ENCODE measurements around the gene TTYH3. TPM values are rescaled to one million over a fixed set of nuclear protein-coding genes. Genes with fewer than 3 reads are reported as not detected.

Gene TTYH3
- total and polyA plus RNA-seq, 9 donors: 5.6 to 34.4 (median 22.0) TPM

DNA sequence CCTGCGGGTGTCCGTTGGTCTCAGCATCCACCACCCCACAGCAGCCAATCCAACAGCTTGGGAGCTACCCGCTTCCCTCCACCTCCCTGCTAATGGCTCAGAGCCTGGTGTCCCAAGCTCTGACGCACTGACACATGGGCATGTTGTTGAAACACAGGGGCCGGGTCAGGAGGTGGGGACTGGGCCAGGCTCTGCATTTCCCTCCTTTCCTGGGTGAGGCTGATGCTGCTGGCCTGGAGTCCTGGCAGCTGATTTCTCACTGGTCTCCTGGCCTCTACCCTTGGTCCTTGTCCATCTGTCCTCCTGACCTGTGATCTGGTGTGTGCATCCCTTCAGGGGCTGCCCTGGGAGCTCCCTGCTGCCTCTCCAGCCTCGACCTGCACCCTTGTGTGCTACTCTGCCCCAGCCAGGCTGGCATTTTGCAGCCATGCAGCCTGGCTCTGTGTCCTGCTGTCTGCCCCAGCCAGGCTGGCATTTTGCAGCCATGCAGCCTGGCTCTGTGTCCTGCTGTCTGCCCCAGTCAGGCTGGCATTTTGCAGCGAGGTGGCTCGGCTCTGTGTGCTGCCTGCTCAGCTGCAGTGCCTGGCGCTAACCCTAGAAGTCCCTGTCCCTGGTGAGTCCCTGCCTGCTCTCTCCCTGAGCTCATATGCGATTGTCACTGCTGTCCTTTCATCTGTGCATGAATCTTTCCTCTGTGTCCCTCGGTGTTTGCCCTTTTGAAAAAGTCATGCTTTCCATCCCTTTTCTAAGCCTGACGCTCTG is 70.2 kb downstream of the TTYH3 start:
- H3K36me3 ChIP-seq: no peaks in the 10 kb centered on the region
- no peaks in the 10 kb centered on the region for H3K4me1 ChIP-seq (ENCODE audit: insufficient read depth)
- 53 to 67% (median 56%) methylated on average over 12 of the region's 12 CpGs for WGBS, 3 donors
- H3K4me3 ChIP-seq: no peak overlapping the region
- H3K27me3 ChIP-seq: no peaks in the 10 kb centered on the region
- intact Hi-C loops (cut with DNase I): no loop called here
- H3K9me3 ChIP-seq: no peaks in the 10 kb centered on the region
- no peak overlapping the region for H3K27ac ChIP-seq
- TF ChIP-seq EP300 (IDR thresholded peaks at IDR 0.05): no peak
- no peak for TF ChIP-seq POLR2A (IDR thresholded peaks at IDR 0.05)
- TF ChIP-seq, protein P1, sequence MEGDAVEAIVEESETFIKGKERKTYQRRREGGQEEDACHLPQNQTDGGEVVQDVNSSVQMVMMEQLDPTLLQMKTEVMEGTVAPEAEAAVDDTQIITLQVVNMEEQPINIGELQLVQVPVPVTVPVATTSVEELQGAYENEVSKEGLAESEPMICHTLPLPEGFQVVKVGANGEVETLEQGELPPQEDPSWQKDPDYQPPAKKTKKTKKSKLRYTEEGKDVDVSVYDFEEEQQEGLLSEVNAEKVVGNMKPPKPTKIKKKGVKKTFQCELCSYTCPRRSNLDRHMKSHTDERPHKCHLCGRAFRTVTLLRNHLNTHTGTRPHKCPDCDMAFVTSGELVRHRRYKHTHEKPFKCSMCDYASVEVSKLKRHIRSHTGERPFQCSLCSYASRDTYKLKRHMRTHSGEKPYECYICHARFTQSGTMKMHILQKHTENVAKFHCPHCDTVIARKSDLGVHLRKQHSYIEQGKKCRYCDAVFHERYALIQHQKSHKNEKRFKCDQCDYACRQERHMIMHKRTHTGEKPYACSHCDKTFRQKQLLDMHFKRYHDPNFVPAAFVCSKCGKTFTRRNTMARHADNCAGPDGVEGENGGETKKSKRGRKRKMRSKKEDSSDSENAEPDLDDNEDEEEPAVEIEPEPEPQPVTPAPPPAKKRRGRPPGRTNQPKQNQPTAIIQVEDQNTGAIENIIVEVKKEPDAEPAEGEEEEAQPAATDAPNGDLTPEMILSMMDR (IDR thresholded peaks at IDR 0.05): no peak
- peak in 3 of 5 donors; percentile 55 to 67 (median 63) for DNase-seq

DNA sequence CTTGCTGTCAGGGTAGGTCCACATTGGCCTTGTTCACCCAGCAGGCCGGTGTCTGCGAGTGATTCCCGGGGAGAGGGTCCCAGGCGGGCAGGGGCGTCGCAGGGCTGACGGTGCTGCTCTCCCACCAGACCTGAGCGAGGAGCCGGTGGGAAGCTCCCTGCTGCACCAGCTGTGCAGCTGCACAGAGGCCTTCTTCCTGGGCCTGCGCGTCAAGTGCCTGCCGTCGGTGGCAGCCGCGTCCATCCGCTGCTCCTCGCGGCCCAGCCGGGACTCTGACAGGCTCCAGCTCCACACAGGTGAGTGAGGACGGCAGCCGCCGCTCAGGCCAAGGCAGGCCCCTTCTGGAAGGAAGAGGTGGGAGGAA is 70.8 kb downstream of the TTYH3 start:
- TF ChIP-seq EP300 (IDR thresholded peaks at IDR 0.05) (no peak), POLR2A (IDR thresholded peaks at IDR 0.05) (no peak)
- TF ChIP-seq, protein P1 (IDR thresholded peaks at IDR 0.05): no peak
- H3K36me3 ChIP-seq: no peaks in the 10 kb centered on the region
- H3K27me3 ChIP-seq: no peaks in the 10 kb centered on the region
- DNase-seq: no peak
- H3K27ac ChIP-seq: no peak overlapping the region
- no peaks in the 10 kb centered on the region for H3K4me1 ChIP-seq (ENCODE audit: insufficient read depth)
- H3K4me3 ChIP-seq: no peak overlapping the region
- intact Hi-C loops (cut with DNase I): no loop called here
- WGBS, 3 donors: 68 to 85% (median 78%) methylated on average over 22 of the region's 22 CpGs
- H3K9me3 ChIP-seq: no peaks in the 10 kb centered on the region

DNA sequence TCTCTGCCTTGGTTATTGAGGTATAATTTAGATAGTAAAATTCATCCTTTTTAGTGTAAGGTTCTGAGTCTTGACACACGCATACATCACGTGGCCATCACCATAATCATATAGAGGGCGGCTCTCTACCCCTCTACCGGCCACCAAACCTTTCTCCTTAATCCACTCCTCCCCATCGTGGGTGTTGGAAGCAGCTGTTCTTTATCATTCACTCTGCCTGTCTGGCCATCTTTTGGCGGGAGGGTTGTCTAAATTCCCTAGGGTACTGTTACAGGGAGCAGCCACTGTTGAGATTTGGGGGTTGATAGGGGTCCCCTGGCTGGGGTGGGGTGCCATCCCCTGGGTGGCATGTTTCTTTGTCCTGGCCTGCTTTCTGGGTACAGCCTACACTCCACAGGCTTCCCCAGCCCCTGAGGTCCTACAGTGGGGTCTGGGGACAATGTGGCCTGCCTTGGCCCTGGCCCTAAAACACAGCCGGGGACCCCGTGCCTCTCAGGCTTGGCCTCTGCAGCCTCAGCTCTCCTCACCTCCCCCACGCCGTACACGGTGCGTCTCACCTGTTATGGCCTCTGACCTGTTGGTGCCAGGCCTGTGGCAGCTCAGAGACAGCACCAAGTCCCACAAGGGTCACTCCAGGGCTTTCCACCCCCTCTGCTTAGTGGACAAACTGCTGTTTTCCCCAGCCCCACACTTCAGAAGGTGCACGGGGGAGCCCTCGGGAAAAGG is 73.7 kb downstream of the TTYH3 start:
- intact Hi-C loops (cut with DNase I): no loop called here
- Histone ChIP-seq H3K4me1 (ENCODE audit: insufficient read depth) (peaks cover 4% of the 10 kb centered on the region), H3K27me3 (no peaks in the 10 kb centered on the region), H3K9me3 (no peaks in the 10 kb centered on the region), H3K4me3 (no peak overlapping the region), H3K27ac (no peak overlapping the region), H3K36me3 (no peaks in the 10 kb centered on the region)
- DNase-seq: no peak
- TF ChIP-seq, protein P1 (IDR thresholded peaks at IDR 0.05): no peak
- no peak for TF ChIP-seq POLR2A (IDR thresholded peaks at IDR 0.05)
- no peak for TF ChIP-seq EP300 (IDR thresholded peaks at IDR 0.05)
- WGBS, 3 donors: 71 to 75% (median 73%) methylated on average over 14 of the region's 14 CpGs

DNA sequence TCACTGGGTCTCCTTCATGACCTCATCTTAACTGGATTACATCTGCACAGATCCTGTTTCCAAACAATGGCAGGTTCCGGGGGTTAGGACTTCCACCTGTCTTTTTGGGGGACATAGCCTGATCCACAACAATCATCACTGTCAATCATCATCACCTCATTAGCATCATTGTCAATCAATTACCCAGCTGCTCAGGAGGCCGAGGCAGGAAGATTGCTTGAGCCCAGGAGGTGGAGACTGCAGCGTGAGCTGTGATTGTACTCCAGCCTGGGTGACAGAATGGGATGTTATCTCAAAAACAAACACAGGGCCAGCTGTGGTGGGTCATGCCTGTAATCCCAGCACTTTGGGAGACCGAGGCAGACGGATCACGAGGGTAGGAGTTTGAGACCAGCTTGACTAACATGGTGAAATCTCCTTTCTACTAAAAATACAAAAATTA is 74.9 kb downstream of the TTYH3 start:
- Histone ChIP-seq H3K27me3 (no peaks in the 10 kb centered on the region), H3K9me3 (no peaks in the 10 kb centered on the region), H3K36me3 (no peaks in the 10 kb centered on the region), H3K4me3 (no peak overlapping the region), H3K27ac (no peak overlapping the region), H3K4me1 (ENCODE audit: insufficient read depth) (peaks cover 4% of the 10 kb centered on the region)
- no peak for DNase-seq
- TF ChIP-seq EP300 (IDR thresholded peaks at IDR 0.05) (no peak), POLR2A (IDR thresholded peaks at IDR 0.05) (no peak)
- TF ChIP-seq, protein P1 (IDR thresholded peaks at IDR 0.05): no peak
- WGBS, 3 donors: 65 to 73% (median 68%) methylated on average over 6 of the region's 6 CpGs
- intact Hi-C loops (cut with DNase I): no loop called here

Data from ovary (tissue), 9 donors.